ENCODE results near the gene SHISA9. TPM values are rescaled to one million over a fixed set of nuclear protein-coding genes. Genes with fewer than 3 reads are reported as not detected.
A peak's percentile ranks its signal among the peaks of the same experiment; 100 is the strongest.

Gene SHISA9
- polyA plus RNA-seq, 1 donor from 2014 or later: not detected

DNA sequence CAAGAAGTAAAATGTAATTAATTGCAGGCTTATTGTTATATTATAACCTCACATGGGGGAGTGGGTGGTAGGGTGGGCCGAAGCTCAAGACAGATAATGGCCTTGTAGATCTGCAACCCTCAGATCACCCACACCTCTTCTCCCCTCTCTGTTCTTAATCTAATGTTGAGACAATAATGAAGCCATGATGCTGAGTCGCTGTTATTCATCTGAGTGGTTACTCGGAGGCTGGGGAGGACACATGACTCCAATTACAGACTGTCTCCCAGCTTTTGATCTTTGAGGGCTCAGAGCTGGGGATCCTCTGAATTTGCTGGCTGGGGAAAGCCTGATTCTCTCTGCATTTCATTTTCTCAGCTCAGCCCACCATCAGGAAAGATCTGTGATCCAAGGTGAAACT is 275.3 kb downstream of the SHISA9 start:
- H3K4me1 Mint-ChIP-seq: peaks cover 0 to 2% (median 0%) of the 10 kb centered on the region in 3 donors
- H3K36me3 Mint-ChIP-seq: no peaks in the 10 kb centered on the region
- no peak overlapping the region for H3K27ac Mint-ChIP-seq
- peaks cover 0 to 3% (median 2%) of the 10 kb centered on the region in 3 donors for H3K9me3 Mint-ChIP-seq
- no peak overlapping the region for H3K4me3 Mint-ChIP-seq
- H3K27me3 Mint-ChIP-seq: peaks cover 6% of the 10 kb centered on the region

DNA sequence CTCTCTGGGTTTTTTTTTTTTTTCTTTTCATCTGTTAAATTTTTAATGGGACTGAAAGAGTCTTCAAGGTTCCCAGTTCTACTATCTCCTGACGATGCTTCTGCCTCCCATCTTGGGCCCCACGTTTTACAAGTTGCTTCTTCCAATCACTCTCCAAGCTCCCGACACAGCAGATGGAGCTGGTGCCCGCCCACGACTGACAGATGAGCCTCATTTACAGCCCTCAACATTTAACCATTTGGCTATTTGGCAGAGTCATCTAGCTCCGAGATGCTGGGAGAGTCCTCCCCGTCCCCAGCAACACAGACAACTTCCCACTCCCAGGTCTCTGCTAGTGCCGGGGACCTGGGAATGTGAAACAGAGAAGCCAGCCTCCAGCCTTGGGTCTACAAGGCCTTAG is 276.9 kb downstream of the SHISA9 start:
- Mint-ChIP-seq H3K9me3 (peaks cover 0 to 5% (median 2%) of the 10 kb centered on the region in 3 donors), H3K27ac (no peak overlapping the region), H3K36me3 (no peaks in the 10 kb centered on the region), H3K27me3 (peaks cover 6% of the 10 kb centered on the region), H3K4me1 (peaks cover 0 to 2% (median 0%) of the 10 kb centered on the region in 3 donors), H3K4me3 (peak overlapping the region in 1 of 4 donors; percentile 44)

DNA sequence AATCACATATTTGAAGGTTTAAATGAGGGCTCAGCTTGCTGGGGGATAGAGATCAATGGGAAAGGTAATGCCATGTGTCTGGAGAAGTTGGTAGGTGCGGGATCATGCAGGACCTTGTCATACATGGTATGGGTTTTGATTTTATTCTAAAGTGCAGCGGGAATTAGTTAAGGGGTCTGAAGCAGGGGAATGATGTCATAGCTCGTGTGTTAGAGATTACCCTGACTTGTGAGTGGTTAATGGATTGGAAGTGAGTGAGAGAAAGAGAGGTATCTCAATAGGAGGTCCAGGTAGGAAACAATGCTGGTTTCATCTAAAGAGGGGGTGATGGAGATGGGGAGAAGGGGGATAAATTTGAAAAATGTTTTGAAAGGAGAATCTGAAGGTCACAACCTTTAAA is 280.0 kb downstream of the SHISA9 start:
- peaks cover 6% of the 10 kb centered on the region for H3K27me3 Mint-ChIP-seq
- no peak overlapping the region for H3K27ac Mint-ChIP-seq
- no peaks in the 10 kb centered on the region for H3K4me1 Mint-ChIP-seq
- H3K4me3 Mint-ChIP-seq: no peak overlapping the region
- H3K36me3 Mint-ChIP-seq: no peaks in the 10 kb centered on the region
- H3K9me3 Mint-ChIP-seq: peaks cover 2 to 14% (median 3%) of the 10 kb centered on the region in 3 donors

DNA sequence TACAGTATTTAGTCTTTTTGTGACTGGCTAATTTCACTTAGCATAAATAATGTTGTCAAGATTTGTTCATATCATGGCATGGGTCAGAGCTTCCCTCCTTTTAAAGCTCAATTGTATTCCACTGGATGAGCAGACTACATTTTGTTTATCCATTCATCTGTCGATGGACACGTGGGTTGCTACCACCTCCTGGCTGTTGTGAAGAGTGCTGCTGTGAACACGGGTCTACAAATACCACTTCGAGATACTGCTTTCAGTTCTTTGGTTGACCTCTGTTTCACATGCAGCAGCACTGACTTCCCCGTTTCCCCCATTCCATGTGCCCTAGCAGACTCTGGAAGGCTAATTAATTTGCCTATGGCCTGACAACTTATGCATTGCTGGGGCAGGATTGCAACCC is 285.4 kb downstream of the SHISA9 start:
- H3K4me1 Mint-ChIP-seq: no peaks in the 10 kb centered on the region
- H3K36me3 Mint-ChIP-seq: no peaks in the 10 kb centered on the region
- peaks cover 2% of the 10 kb centered on the region for H3K27me3 Mint-ChIP-seq
- H3K4me3 Mint-ChIP-seq: no peak overlapping the region
- no peak overlapping the region for H3K27ac Mint-ChIP-seq
- peaks cover 3 to 18% (median 6%) of the 10 kb centered on the region in 3 donors for H3K9me3 Mint-ChIP-seq

DNA sequence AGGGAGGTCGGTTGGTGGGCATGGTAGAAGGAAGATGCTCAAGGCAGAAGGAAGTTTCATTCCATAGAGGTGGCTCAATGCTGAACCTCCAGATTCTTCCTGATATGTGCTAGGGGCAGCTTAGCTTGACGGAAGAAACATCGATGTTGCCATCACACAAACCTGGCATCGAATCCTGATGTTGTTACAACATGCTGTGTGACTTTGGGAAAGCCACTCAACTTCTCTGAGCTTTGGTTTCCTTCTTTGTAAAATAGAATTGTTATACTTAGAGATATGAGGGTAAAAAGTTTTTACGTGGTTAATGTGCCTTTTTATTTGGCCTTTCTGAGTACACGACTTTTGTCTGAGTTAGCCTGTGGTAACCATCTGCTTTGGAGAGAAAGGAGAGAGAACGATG is 287.9 kb downstream of the SHISA9 start:
- Mint-ChIP-seq H3K4me1 (no peaks in the 10 kb centered on the region), H3K36me3 (peaks cover 2% of the 10 kb centered on the region), H3K4me3 (no peak overlapping the region), H3K27me3 (peaks cover 2% of the 10 kb centered on the region), H3K9me3 (peaks cover 3 to 10% (median 10%) of the 10 kb centered on the region in 3 donors), H3K27ac (no peak overlapping the region)

DNA sequence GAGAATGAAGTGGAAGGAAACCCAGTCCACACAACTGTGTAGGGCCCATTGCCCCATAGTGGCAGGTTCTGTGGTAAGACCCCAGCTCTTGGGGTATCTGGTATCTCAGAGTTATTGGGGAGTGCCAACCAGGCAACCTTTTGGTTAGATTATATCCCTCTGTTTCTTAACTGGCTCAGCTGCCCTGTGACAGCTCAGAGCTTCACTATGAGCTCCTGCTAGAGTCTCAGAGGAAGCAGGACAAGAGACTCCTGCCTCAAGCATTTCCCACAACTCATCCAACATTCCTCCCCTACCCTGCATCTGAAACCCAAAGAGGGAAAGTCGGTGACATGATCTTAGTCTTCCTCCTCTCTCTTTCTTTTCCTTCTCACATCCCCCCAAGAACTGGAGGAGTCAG is 292.3 kb downstream of the SHISA9 start:
- peaks cover 1 to 11% (median 11%) of the 10 kb centered on the region in 3 donors for H3K9me3 Mint-ChIP-seq
- H3K4me3 Mint-ChIP-seq: no peak overlapping the region
- no peak overlapping the region for H3K27ac Mint-ChIP-seq
- H3K36me3 Mint-ChIP-seq: peaks cover 2% of the 10 kb centered on the region
- H3K27me3 Mint-ChIP-seq: no peaks in the 10 kb centered on the region
- no peaks in the 10 kb centered on the region for H3K4me1 Mint-ChIP-seq

DNA sequence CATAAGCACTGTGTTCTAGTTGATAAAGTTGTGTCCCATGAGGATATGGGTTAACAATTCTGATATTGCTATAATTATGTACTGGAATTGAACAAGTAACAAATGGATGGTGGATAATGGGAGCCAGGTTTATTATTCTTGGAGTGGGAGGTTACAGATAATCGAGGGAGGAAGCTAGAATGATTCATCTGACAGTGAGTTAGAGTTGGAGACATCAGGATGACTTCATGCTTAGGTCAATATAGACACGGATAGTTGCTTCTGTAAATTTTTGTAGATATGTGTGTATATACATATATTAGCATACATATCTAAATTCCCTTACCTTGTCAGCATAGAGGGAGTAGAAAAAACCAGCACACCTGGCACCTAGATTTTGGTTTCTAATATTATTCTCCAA is 293.4 kb downstream of the SHISA9 start:
- no peaks in the 10 kb centered on the region for H3K4me1 Mint-ChIP-seq
- H3K4me3 Mint-ChIP-seq: no peak overlapping the region
- H3K9me3 Mint-ChIP-seq: peaks cover 1 to 11% (median 11%) of the 10 kb centered on the region in 3 donors
- no peaks in the 10 kb centered on the region for H3K27me3 Mint-ChIP-seq
- H3K27ac Mint-ChIP-seq: no peak overlapping the region
- peaks cover 2% of the 10 kb centered on the region for H3K36me3 Mint-ChIP-seq

DNA sequence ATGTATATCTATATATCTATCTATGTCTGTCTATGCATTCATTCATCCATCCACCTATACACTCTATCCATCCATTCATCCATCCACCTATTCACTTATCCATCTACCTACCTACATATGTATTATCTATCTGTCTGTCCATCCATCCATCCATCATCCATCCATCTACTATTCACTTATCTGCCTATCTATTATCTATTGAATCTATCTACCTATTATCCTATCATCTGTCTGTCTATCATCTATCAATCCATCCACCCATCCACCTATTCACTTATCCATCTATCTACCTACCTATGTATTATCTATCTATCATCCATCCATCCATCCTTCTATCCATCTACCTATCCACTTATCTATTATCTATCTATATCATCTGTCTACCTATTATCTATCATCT is 302.3 kb downstream of the SHISA9 start:
- Mint-ChIP-seq H3K27me3 (no peaks in the 10 kb centered on the region), H3K36me3 (no peaks in the 10 kb centered on the region), H3K4me3 (no peak overlapping the region), H3K9me3 (peaks cover 0 to 2% (median 2%) of the 10 kb centered on the region in 3 donors), H3K27ac (no peak overlapping the region), H3K4me1 (no peaks in the 10 kb centered on the region)

DNA sequence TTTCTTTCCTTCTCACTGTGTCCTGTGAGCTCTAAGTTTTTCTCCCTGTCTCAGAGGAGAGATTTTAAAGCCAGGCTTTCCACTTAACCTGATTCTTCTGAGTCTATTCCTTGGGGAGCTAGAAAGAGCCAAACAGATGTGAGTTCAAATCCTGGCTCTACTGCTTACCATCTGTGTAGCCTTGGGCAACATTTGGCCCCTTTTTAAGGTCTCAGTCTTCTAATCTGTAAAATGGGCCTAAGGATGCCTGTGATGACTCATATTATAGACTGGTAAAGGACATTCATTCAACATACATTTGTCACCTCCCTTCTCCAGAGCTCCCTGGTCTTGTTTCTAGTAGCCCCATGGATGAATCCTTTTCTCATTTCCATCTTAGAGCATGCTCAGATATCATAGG is 304.0 kb downstream of the SHISA9 start:
- H3K27ac Mint-ChIP-seq: no peak overlapping the region
- H3K9me3 Mint-ChIP-seq: peaks cover 0 to 3% (median 2%) of the 10 kb centered on the region in 3 donors
- no peaks in the 10 kb centered on the region for H3K27me3 Mint-ChIP-seq
- no peak overlapping the region for H3K4me3 Mint-ChIP-seq
- no peaks in the 10 kb centered on the region for H3K36me3 Mint-ChIP-seq
- H3K4me1 Mint-ChIP-seq: no peaks in the 10 kb centered on the region

DNA sequence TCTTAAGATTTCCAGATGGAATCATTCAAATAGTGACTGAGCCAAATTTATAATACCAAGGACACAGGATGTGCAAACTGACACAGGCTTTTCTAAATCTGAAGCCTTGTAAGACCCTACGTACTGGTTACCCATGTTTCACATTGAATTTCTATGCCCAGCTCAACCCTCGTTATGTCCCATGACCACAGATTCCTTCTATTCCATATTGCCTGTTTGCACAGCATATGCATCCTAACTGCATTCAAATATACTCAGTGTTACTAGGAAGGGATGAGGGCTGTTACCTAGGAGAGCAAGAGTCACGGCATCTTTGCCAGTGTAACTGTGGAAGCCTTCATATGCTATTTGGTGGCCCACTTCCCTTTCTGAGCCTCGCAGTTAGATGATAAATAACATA is 305.2 kb downstream of the SHISA9 start:
- Mint-ChIP-seq H3K27ac (no peak overlapping the region), H3K9me3 (peaks cover 0 to 3% (median 2%) of the 10 kb centered on the region in 3 donors), H3K4me1 (no peaks in the 10 kb centered on the region), H3K4me3 (no peak overlapping the region), H3K27me3 (no peaks in the 10 kb centered on the region), H3K36me3 (no peaks in the 10 kb centered on the region)

DNA sequence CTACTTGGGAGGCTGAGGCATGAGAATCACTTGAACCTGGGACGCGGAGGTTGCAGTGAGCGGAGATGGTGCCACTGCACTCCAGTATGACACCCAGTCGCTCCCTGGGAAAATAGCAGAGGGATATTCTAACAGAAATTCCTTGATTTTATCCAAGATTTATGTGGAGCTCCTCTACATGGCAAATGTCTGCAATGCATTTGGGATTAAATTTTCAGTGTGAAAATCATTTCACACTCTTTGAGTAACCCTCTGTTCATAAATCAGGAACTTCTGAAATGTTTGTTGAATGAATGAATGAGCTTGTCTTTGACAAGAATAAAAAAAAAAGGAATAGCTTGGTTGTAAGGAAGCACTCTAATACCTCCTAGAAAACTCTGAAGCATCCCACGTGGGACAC is 305.8 kb downstream of the SHISA9 start:
- Mint-ChIP-seq H3K27me3 (no peaks in the 10 kb centered on the region), H3K36me3 (no peaks in the 10 kb centered on the region), H3K4me3 (no peak overlapping the region), H3K27ac (no peak overlapping the region), H3K4me1 (no peaks in the 10 kb centered on the region), H3K9me3 (peaks cover 0 to 3% (median 2%) of the 10 kb centered on the region in 3 donors)

DNA sequence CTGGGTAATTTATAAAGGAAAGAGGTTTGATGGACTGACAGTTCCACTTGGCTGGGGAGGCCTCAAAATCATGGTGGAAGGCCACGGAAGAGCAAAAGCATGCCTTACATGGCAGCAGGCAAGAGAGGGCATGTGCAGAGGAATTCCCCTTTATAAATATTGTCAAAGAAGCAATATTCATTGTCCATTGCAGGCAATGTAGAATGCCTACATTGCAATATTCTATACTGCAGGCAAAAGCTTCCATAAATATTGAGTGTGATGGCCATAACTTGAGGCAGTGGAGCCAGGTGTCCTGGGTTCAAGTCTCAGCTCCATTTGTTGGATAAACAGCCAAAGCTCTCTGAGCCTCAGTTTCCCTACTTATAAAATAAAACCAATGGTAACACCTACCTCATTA is 322.3 kb downstream of the SHISA9 start:
- Mint-ChIP-seq H3K27me3 (no peaks in the 10 kb centered on the region), H3K27ac (no peak overlapping the region), H3K36me3 (peaks cover 2% of the 10 kb centered on the region), H3K9me3 (peaks cover 11 to 18% (median 12%) of the 10 kb centered on the region in 3 donors), H3K4me3 (no peak overlapping the region), H3K4me1 (peaks cover 0 to 2% (median 0%) of the 10 kb centered on the region in 3 donors)

DNA sequence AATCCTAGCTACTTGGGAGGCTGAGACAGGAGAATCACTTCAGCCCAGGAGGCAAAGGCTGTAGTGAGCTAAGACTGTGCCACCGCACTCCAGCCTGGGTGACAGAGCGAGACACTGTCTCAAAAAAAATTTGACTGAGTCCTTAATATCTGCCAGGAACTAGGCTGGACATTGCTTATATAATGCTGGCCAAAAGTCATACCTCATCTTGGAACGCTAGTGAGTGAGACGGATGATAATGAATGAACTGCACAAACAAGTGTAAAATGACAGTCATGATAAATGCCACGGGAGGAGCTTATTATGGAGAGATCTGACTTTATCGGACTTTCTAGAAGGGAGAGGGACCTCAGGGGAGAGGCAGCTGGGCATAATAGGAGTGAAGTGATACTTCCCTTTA is 327.6 kb downstream of the SHISA9 start:
- Mint-ChIP-seq H3K4me1 (no peaks in the 10 kb centered on the region), H3K4me3 (no peak overlapping the region), H3K9me3 (peaks cover 3 to 8% (median 6%) of the 10 kb centered on the region in 3 donors), H3K36me3 (no peaks in the 10 kb centered on the region), H3K27ac (no peak overlapping the region), H3K27me3 (peaks cover 4% of the 10 kb centered on the region)

DNA sequence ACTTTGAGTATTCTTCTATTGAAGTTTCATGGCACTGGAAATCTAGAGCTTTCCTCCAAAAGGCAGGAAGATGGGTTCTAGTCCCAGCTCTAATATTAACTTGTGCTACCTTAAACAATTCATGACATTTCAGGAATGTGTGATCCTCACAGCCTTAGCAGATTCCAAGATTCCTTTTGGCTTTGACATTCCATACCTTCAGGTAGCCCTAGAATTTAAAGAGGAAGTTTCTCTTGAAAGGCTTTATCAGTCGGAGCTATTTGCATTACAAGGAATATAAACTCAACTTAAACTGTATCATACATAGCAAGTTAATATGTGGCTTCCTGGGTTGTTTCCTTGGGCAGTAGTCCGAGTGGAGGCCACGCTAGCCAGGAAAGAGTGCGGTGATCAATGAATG is 330.0 kb downstream of the SHISA9 start:
- no peak overlapping the region for H3K4me3 Mint-ChIP-seq
- H3K4me1 Mint-ChIP-seq: no peaks in the 10 kb centered on the region
- H3K9me3 Mint-ChIP-seq: peaks cover 3 to 4% (median 4%) of the 10 kb centered on the region in 3 donors
- H3K27ac Mint-ChIP-seq: no peak overlapping the region
- H3K36me3 Mint-ChIP-seq: peaks cover 2% of the 10 kb centered on the region
- peaks cover 4% of the 10 kb centered on the region for H3K27me3 Mint-ChIP-seq

DNA sequence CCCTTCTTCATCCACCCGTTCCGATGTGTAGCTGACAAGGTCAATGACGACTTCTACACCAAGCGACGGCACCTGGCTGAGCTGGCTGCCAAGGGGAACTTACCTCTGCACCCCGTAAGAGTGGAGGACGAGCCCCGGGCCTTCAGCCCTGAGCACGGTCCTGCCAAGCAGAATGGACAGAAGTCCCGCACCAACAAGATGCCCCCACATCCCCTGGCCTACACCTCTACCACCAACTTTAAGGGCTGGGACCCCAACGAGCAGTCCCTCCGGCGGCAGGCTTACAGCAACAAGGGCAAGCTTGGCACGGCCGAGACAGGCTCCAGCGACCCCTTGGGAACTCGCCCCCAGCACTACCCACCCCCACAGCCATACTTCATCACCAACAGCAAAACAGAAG is 333.6 kb downstream of the SHISA9 start:
- Mint-ChIP-seq H3K36me3 (peaks cover 5% of the 10 kb centered on the region), H3K4me3 (no peak overlapping the region), H3K9me3 (peaks cover 1 to 3% (median 3%) of the 10 kb centered on the region in 3 donors), H3K27ac (no peak overlapping the region), H3K4me1 (no peaks in the 10 kb centered on the region), H3K27me3 (no peaks in the 10 kb centered on the region)

DNA sequence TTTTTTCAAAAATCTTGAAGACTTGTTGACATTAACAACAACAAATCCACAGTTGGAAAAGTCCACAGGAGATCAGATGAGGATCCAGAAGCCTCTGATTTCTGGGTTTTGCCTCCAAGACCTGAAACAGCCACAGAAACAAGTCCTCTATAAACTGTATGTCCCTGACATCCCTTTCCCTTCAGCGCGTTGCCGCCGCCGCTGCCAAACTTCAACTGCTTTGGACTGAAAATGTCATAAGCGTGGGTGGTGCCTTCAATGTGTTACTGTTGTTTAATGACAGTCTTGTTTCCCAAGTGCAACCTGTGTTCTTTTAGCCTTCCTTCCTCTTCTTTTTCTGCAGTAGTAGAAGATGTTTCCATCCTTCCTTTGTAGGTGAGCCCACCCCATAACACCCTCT is 334.9 kb downstream of the SHISA9 start:
- no peak overlapping the region for H3K27ac Mint-ChIP-seq
- H3K4me1 Mint-ChIP-seq: no peaks in the 10 kb centered on the region
- H3K36me3 Mint-ChIP-seq: peaks cover 5% of the 10 kb centered on the region
- peaks cover 1 to 3% (median 3%) of the 10 kb centered on the region in 3 donors for H3K9me3 Mint-ChIP-seq
- H3K4me3 Mint-ChIP-seq: no peak overlapping the region
- no peaks in the 10 kb centered on the region for H3K27me3 Mint-ChIP-seq

DNA sequence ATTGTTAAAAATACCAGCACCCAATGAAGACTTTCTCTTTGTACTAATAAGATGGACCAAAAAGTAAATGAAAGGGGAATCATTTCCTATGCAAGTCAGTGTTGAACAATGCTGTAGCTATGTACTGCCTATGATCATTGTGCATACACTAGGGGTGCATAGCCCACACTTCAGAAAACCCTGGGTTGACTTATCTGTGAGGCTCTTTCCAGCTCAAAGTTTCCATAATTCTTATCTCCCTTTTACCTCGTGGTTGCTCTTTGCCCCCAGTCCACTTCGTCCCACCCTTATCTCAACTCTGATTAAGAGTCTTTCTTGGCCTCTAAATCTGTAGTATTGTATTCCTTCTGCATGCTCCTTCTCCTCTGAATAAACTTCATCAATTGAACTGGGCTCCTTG is 336.8 kb downstream of the SHISA9 start:
- peaks cover 0 to 3% (median 1%) of the 10 kb centered on the region in 3 donors for H3K9me3 Mint-ChIP-seq
- no peak overlapping the region for H3K27ac Mint-ChIP-seq
- no peaks in the 10 kb centered on the region for H3K27me3 Mint-ChIP-seq
- H3K36me3 Mint-ChIP-seq: peaks cover 5% of the 10 kb centered on the region
- no peaks in the 10 kb centered on the region for H3K4me1 Mint-ChIP-seq
- H3K4me3 Mint-ChIP-seq: no peak overlapping the region

Data from IgD-negative memory B cell (primary cell).